Stimulated activated CD4-positive, alpha-beta T cell treated with anti-CD3 and anti-CD28 coated beads, Interleukin-1b, Interleukin-23, amount 100 ng/mL, for 48 hours (primary cell): Measurements from ENCODE around the gene WNK1.
"Not testable (repeated sequence)": the region's sequence is repeated elsewhere in the genome, so short reads cannot be mapped to it uniquely, and the experiment has no call there.

ENCODE experiments used
- DNase-seq: peaks from one replicate; pipeline ENCODE4 v3.0.0-alpha.2; 2020

WNK1 gene

GRCh38 chr12:749751-750270 is 2.6 kb upstream of the WNK1 start:
- DNase-seq: no peak

GRCh38 chr12:750366-751191 is 1.8 kb upstream of the WNK1 start:
- DNase-seq: no peak

- peak; percentile 91 for DNase-seq
Observed at GRCh38 chr12:751192-751998, 984 bp upstream of the WNK1 start.

- peak; percentile 17 for DNase-seq
Observed at GRCh38 chr12:752695-753610, 574 bp downstream of the WNK1 start.

- DNase-seq: peak; percentile 55
Observed at GRCh38 chr12:753611-754472, 1.5 kb downstream of the WNK1 start.

GRCh38 chr12:754473-754820 is 2.1 kb downstream of the WNK1 start:
- DNase-seq: no peak

GRCh38 chr12:754851-755562 is 2.6 kb downstream of the WNK1 start:
- DNase-seq: peak; percentile 10

GRCh38 chr12:759628-760027 is 7.2 kb downstream of the WNK1 start:
- no peak for DNase-seq

GRCh38 chr12:761256-761655 is 8.9 kb downstream of the WNK1 start:
- no peak for DNase-seq

- no peak for DNase-seq
Observed at GRCh38 chr12:765840-766239, 13.5 kb downstream of the WNK1 start.

GRCh38 chr12:768434-768833 is 16.1 kb downstream of the WNK1 start:
- no peak for DNase-seq

GRCh38 chr12:770479-770878 is 18.1 kb downstream of the WNK1 start:
- DNase-seq: no peak

- DNase-seq: no peak
Observed at GRCh38 chr12:772056-772697, 19.8 kb downstream of the WNK1 start.

- no peak for DNase-seq
Observed at GRCh38 chr12:774051-774614, 21.8 kb downstream of the WNK1 start.

GRCh38 chr12:775973-776771 is 23.8 kb downstream of the WNK1 start:
- DNase-seq: not testable (repeated sequence)

- DNase-seq: not testable (repeated sequence)
Observed at GRCh38 chr12:776772-777373, 24.5 kb downstream of the WNK1 start.

GRCh38 chr12:777550-778047 is 25.2 kb downstream of the WNK1 start:
- DNase-seq: no peak

- DNase-seq: no peak
Observed at GRCh38 chr12:778615-779014, 26.2 kb downstream of the WNK1 start.
